Astrocyte (in vitro differentiated cells and primary cell): ENCODE results near the gene WNT9B. TPM values are rescaled to one million over a fixed set of nuclear protein-coding genes. Genes with fewer than 3 reads are reported as not detected.

Source experiments
- DNase-seq: peaks from one replicate; pipeline ENCODE4 v3.0.0-alpha.2; 2010; ENCODE audit warnings: low read depth
- FAIRE-seq: peaks from 2 replicates; lab custom pipeline; 2011; peaks lifted over from hg19 to GRCh38; lab: Jason Lieb, UNC
- H2AFZ ChIP-seq: 2 replicates; pipeline ENCODE4 v1.6.0; 2012; ENCODE audit warnings: low read depth, low read length, inconsistent platforms
- H3K27ac ChIP-seq: 2 replicates; pipeline ENCODE4 v1.5.1; 2011; ENCODE audit warnings: low read depth, low read length, inconsistent platforms
- H3K27me3 ChIP-seq: 2 replicates; pipeline ENCODE4 v1.6.0; 2011; ENCODE audit warnings: low read length, inconsistent platforms; ENCODE audit not compliant: insufficient read depth
- H3K36me3 ChIP-seq: 2 replicates; pipeline ENCODE4 v1.5.1; 2011; ENCODE audit warnings: low read length, inconsistent platforms; ENCODE audit not compliant: insufficient read depth
- H3K4me1 ChIP-seq: 2 replicates; pipeline ENCODE4 v1.5.1; 2011; ENCODE audit warnings: low read length, inconsistent platforms; ENCODE audit not compliant: insufficient read depth
- H3K4me2 ChIP-seq: 2 replicates; pipeline ENCODE4 v1.6.0; 2012; ENCODE audit warnings: low read length, inconsistent platforms
- H3K4me3 ChIP-seq: 2 replicates; pipeline ENCODE4 v1.5.1; 2011; ENCODE audit warnings: low read depth, mild to moderate bottlenecking, low read length, inconsistent platforms; ENCODE audit not compliant: insufficient read depth
- H3K79me2 ChIP-seq: 2 replicates; pipeline ENCODE4 v1.6.0; 2012; ENCODE audit warnings: mild to moderate bottlenecking, low read length, inconsistent platforms; ENCODE audit not compliant: insufficient read depth
- H3K9ac ChIP-seq: 2 replicates; pipeline ENCODE4 v1.6.0; 2012; ENCODE audit warnings: mild to moderate bottlenecking, low read length, inconsistent platforms
- H3K9me3 ChIP-seq: 2 replicates; pipeline ENCODE4 v1.5.1; 2012; ENCODE audit warnings: low read depth, mild to moderate bottlenecking, low read length, inconsistent platforms; ENCODE audit not compliant: insufficient read depth
- H4K20me1 ChIP-seq: 2 replicates; pipeline ENCODE4 v1.6.0; 2012; ENCODE audit warnings: low read length, inconsistent platforms; ENCODE audit not compliant: insufficient read depth
- H3K27ac Mint-ChIP-seq: one replicate; pipeline ENCODE4 v1.8.0; 2021; ENCODE audit warnings: mild to moderate bottlenecking, mixed read lengths; ENCODE audit not compliant: unreplicated experiment
- H3K27me3 Mint-ChIP-seq: one replicate; pipeline ENCODE4 v1.8.0; 2021; ENCODE audit warnings: low read depth, mixed read lengths; ENCODE audit not compliant: unreplicated experiment
- H3K36me3 Mint-ChIP-seq: one replicate; pipeline ENCODE4 v1.8.0; 2021; ENCODE audit warnings: low read depth, mixed read lengths; ENCODE audit not compliant: unreplicated experiment
- H3K4me1 Mint-ChIP-seq: one replicate; pipeline ENCODE4 v1.8.0; 2021; ENCODE audit warnings: low read depth, mixed read lengths; ENCODE audit not compliant: unreplicated experiment
- H3K4me3 Mint-ChIP-seq: one replicate; pipeline ENCODE4 v1.8.0; 2021; ENCODE audit warnings: mild to moderate bottlenecking, moderate library complexity, mixed read lengths; ENCODE audit not compliant: unreplicated experiment
- H3K9me3 Mint-ChIP-seq: one replicate; pipeline ENCODE4 v1.8.0; 2021; ENCODE audit warnings: mild to moderate bottlenecking, mixed read lengths; ENCODE audit not compliant: unreplicated experiment
- EZH2 ChIP-seq: IDR thresholded peaks from 2 replicates; pipeline ENCODE4 v1.6.1; 2012; ENCODE audit warnings: mild to moderate bottlenecking, low read length, inconsistent platforms; ENCODE audit not compliant: insufficient read depth
- total RNA-seq: library from RNA; stranded (reverse); gene quantifications from 2 replicates; pipeline ENCODE4 v1.2.1, GENCODE V29; 2021
- TF ChIP-seq, protein P1 (sequence below): IDR thresholded peaks from 2 replicates; pipeline ENCODE4 v1.5.1; 2011; ENCODE audit warnings: low read depth, mild to moderate bottlenecking, inconsistent platforms, low read length, moderate library complexity; ENCODE audit not compliant: insufficient read depth

The WNT9B gene
- total RNA-seq, 1 donor from 2014 or later, result 0.48 TPM

DNA sequence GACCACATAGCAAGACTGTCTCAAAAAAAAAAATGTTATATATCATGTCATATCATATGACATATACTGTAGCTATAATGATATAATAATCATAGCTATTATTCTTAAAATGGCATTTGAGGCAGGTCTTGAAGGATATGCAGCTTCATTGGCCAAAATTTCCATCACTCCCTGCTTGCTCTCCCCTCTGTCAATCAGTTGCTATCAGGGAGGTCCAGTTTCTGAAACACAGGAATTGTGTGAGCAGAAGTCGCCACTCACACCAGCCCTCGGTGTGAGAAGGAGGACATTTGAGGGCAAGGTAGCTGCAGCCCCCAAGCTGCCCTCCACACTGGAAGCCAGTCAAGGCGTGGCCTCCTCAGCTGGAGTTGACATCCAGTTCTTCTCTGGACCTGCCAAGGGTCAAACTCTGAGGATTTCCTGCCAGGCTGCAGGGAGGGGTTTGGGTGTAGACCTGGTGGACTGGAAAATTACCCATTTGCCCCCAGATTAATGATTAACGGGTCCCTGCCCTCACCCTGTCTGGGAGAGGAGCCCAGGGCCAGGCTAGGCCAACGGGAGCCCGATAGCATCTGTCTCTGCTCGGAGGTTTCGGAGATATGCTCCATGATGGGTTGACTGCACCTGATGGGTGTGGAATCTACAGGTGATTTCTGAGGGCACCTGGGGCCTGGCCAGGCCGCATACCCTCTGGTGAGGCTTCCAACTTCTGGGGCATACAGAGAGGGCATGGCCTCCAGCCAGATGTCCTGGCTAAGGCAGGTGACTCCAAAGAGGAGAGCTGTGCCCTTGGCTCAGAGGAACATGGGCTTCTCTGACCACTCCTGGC, 18.8 kb downstream of the WNT9B start:
- H3K9me3 Mint-ChIP-seq, result no peaks in the 10 kb centered on the region
- Histone ChIP-seq H3K4me1 (no peaks in the 10 kb centered on the region), H3K4me2 (no peak overlapping the region), H3K4me3 (no peak overlapping the region), H3K9ac (no peak overlapping the region), H3K27ac (no peak overlapping the region), H3K79me2 (no peaks in the 10 kb centered on the region), H2AFZ (no peak overlapping the region), H4K20me1 (no peaks in the 10 kb centered on the region), H3K9me3 (no peaks in the 10 kb centered on the region), H3K36me3 (no peaks in the 10 kb centered on the region), H3K27me3 (no peaks in the 10 kb centered on the region)
- H3K27ac Mint-ChIP-seq, result no peak overlapping the region
- peaks cover 2% of the 10 kb centered on the region for H3K36me3 Mint-ChIP-seq
- FAIRE-seq (no peak), DNase-seq (no peak)
- TF ChIP-seq, protein P1, sequence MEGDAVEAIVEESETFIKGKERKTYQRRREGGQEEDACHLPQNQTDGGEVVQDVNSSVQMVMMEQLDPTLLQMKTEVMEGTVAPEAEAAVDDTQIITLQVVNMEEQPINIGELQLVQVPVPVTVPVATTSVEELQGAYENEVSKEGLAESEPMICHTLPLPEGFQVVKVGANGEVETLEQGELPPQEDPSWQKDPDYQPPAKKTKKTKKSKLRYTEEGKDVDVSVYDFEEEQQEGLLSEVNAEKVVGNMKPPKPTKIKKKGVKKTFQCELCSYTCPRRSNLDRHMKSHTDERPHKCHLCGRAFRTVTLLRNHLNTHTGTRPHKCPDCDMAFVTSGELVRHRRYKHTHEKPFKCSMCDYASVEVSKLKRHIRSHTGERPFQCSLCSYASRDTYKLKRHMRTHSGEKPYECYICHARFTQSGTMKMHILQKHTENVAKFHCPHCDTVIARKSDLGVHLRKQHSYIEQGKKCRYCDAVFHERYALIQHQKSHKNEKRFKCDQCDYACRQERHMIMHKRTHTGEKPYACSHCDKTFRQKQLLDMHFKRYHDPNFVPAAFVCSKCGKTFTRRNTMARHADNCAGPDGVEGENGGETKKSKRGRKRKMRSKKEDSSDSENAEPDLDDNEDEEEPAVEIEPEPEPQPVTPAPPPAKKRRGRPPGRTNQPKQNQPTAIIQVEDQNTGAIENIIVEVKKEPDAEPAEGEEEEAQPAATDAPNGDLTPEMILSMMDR, result no peak
- no peak overlapping the region for H3K4me3 Mint-ChIP-seq
- peaks cover 3% of the 10 kb centered on the region for H3K4me1 Mint-ChIP-seq
- H3K27me3 Mint-ChIP-seq, result peaks cover 16% of the 10 kb centered on the region

- Histone ChIP-seq H3K79me2 (no peaks in the 10 kb centered on the region), H3K4me2 (no peak overlapping the region), H3K9me3 (no peaks in the 10 kb centered on the region), H3K27me3 (peaks cover 2% of the 10 kb centered on the region), H2AFZ (no peak overlapping the region), H4K20me1 (no peaks in the 10 kb centered on the region), H3K36me3 (no peaks in the 10 kb centered on the region), H3K9ac (no peak overlapping the region), H3K27ac (no peak overlapping the region), H3K4me3 (no peak overlapping the region), H3K4me1 (no peaks in the 10 kb centered on the region)
- Mint-ChIP-seq H3K27ac (no peak overlapping the region), H3K9me3 (no peaks in the 10 kb centered on the region), H3K4me1 (no peaks in the 10 kb centered on the region), H3K4me3 (no peak overlapping the region), H3K27me3 (peaks cover 26% of the 10 kb centered on the region), H3K36me3 (no peaks in the 10 kb centered on the region)
- TF ChIP-seq EZH2, result no peak
- TF ChIP-seq, protein P1, result no peak
- FAIRE-seq, result no peak
- DNase-seq, result no peak
Observed at GRCh38 chr17:46872421-46872820, 21.0 kb downstream of the WNT9B start.

GRCh38 chr17:46873941-46874645, 22.7 kb downstream of the WNT9B start:
- Mint-ChIP-seq H3K4me1 (no peaks in the 10 kb centered on the region), H3K27me3 (peaks cover 36% of the 10 kb centered on the region), H3K4me3 (peak overlapping the region; percentile 29), H3K9me3 (peaks cover 2% of the 10 kb centered on the region), H3K36me3 (no peaks in the 10 kb centered on the region), H3K27ac (no peak overlapping the region)
- no peak overlapping the region for H3K4me2 ChIP-seq
- H3K9ac ChIP-seq, result no peak overlapping the region
- H4K20me1 ChIP-seq, result no peaks in the 10 kb centered on the region
- DNase-seq (no peak), FAIRE-seq (no peak)
- H3K4me3 ChIP-seq, result no peak overlapping the region
- H3K27ac ChIP-seq, result no peak overlapping the region
- no peak for TF ChIP-seq EZH2
- TF ChIP-seq, protein P1, result no peak
- H3K9me3 ChIP-seq, result no peaks in the 10 kb centered on the region
- H3K36me3 ChIP-seq, result no peaks in the 10 kb centered on the region
- H3K27me3 ChIP-seq, result peaks cover 5% of the 10 kb centered on the region
- H3K4me1 ChIP-seq, result no peaks in the 10 kb centered on the region
- no peak overlapping the region for H2AFZ ChIP-seq
- no peaks in the 10 kb centered on the region for H3K79me2 ChIP-seq
